Tongue (tissue), 2 donors: ENCODE data around the gene ADH1A. TPM values are rescaled to one million over a fixed set of nuclear protein-coding genes. Genes with fewer than 3 reads are reported as not detected.
"Not testable (repeated sequence)": the region's sequence is repeated elsewhere in the genome, so short reads cannot be mapped to it uniquely, and the experiment has no call there.

Experiments used
- DNase-seq: peaks from one replicate; pipeline ENCODE4 v3.0.0-alpha.2; 2015
- total RNA-seq: library from RNA; depleted of rRNA; stranded (reverse); fragments of >200 nt; gene quantifications from one replicate; pipeline ENCODE4 v1.2.3, GENCODE V29; 2014

ADH1A gene
- total RNA-seq = not detected

GRCh38 chr4:99290848-99291786 is at the start of gene ADH1A:
ADH1A (minus strand) TSS chr4:99290985; CDS start chr4:99290914, 71 bp downstream.
- no peak for DNase-seq

- DNase-seq = no peak
Measured at GRCh38 chr4:99339172-99339571, 48.4 kb upstream of the ADH1A start.

- DNase-seq = no peak
Measured at GRCh38 chr4:99336553-99336952, 45.8 kb upstream of the ADH1A start.

GRCh38 chr4:99334880-99335279 is 44.1 kb upstream of the ADH1A start:
- no peak for DNase-seq

- no peak for DNase-seq
Measured at GRCh38 chr4:99330648-99331047, 39.9 kb upstream of the ADH1A start.

GRCh38 chr4:99329876-99330275 is 39.1 kb upstream of the ADH1A start:
- DNase-seq = no peak

GRCh38 chr4:99324979-99325378 is 34.2 kb upstream of the ADH1A start:
- peak; percentile 88 for DNase-seq

- DNase-seq = no peak
Measured at GRCh38 chr4:99324361-99324760, 33.6 kb upstream of the ADH1A start.

GRCh38 chr4:99323756-99324155 is 33.0 kb upstream of the ADH1A start:
- DNase-seq = peak; percentile 56

- no peak for DNase-seq
Measured at GRCh38 chr4:99321241-99322191, 30.7 kb upstream of the ADH1A start, which contains the start of gene ADH1B. ADH1B (minus strand) TSS chr4:99321401; CDS start chr4:99321331, 70 bp downstream.

GRCh38 chr4:99317811-99318210 is 27.0 kb upstream of the ADH1A start:
- DNase-seq = not testable (repeated sequence)

- no peak for DNase-seq
Measured at GRCh38 chr4:99317354-99317753, 26.6 kb upstream of the ADH1A start.

GRCh38 chr4:99315839-99316238 is 25.1 kb upstream of the ADH1A start:
- no peak for DNase-seq

- peak; percentile 24 for DNase-seq
Measured at GRCh38 chr4:99314211-99314610, 23.4 kb upstream of the ADH1A start.

- no peak for DNase-seq
Measured at GRCh38 chr4:99310389-99310788, 19.6 kb upstream of the ADH1A start.

- no peak for DNase-seq
Measured at GRCh38 chr4:99305638-99306400, 15.0 kb upstream of the ADH1A start.

GRCh38 chr4:99301376-99302164 is 10.8 kb upstream of the ADH1A start:
- no peak for DNase-seq

- peak; percentile 96 for DNase-seq
Measured at GRCh38 chr4:99300934-99301333, 10.1 kb upstream of the ADH1A start.

- DNase-seq = no peak
Measured at GRCh38 chr4:99293357-99293756, 2.6 kb upstream of the ADH1A start.

GRCh38 chr4:99285387-99285786 is 5.4 kb downstream of the ADH1A start:
- DNase-seq = no peak

- DNase-seq = no peak
Measured at GRCh38 chr4:99282731-99283130, 8.1 kb downstream of the ADH1A start.
